Activated CD8-positive, alpha-beta T cell treated with anti-CD3 and anti-CD28 coated beads for 36 hours (primary cell): Measurements from ENCODE around the gene MRPL39. TPM values are rescaled to one million over a fixed set of nuclear protein-coding genes. Genes with fewer than 3 reads are reported as not detected.
A peak's percentile ranks its signal among the peaks of the same experiment; 100 is the strongest.

Experiments used
- ATAC-seq: fragments of 200-7000 bp; cut with Tn5 transposase; one replicate; pipeline ENCODE4 v1.10.0; 2021; ENCODE audit warnings: mild to moderate bottlenecking, moderate library complexity
- CTCF ChIA-PET: fragments of 350-600 bp; sonication (Branson Sonifier 250); formaldehyde crosslinking; loops from one replicate; lab custom pipeline; 2021; ENCODE audit warnings: antibody characterized with exemption; lab: Charles Lee
- POLR2A ChIA-PET: fragments of 350-600 bp; sonication (Branson Sonifier 250); formaldehyde crosslinking; loops from one replicate; lab custom pipeline; 2021; ENCODE audit warnings: antibody characterized with exemption; lab: Charles Lee
- DNase-seq: peaks from one replicate; pipeline ENCODE4 v3.0.0-alpha.2; 2020
- H3K27ac Mint-ChIP-seq: one replicate; pipeline ENCODE4 v1.8.0; 2021; ENCODE audit warnings: mild to moderate bottlenecking, mixed read lengths
- H3K27me3 Mint-ChIP-seq: one replicate; pipeline ENCODE4 v1.8.0; 2021; ENCODE audit warnings: mixed read lengths
- H3K36me3 Mint-ChIP-seq: one replicate; pipeline ENCODE4 v1.8.0; 2021; ENCODE audit warnings: low read depth, mixed read lengths
- H3K4me1 Mint-ChIP-seq: one replicate; pipeline ENCODE4 v1.8.0; 2021; ENCODE audit warnings: low read depth, mixed read lengths
- H3K4me3 Mint-ChIP-seq: one replicate; pipeline ENCODE4 v1.8.0; 2021; ENCODE audit warnings: mild to moderate bottlenecking, moderate library complexity, mixed read lengths
- H3K9me3 Mint-ChIP-seq: one replicate; pipeline ENCODE4 v1.8.0; 2021; ENCODE audit warnings: mixed read lengths
- CTCF ChIP-seq: fragments of 200-600 bp; IDR thresholded peaks from one replicate; pipeline ENCODE4 v1.8.0; 2022; ENCODE audit warnings: antibody characterized with exemption, mild to moderate bottlenecking
- intact Hi-C: fragments of 100-400 bp; cut with micrococcal nuclease; formaldehyde crosslinking; loops from one replicate; pipeline ENCODE4 v1.10.0; 2022
- total RNA-seq, 2 experiments: library from RNA; stranded (reverse); gene quantifications; one replicate each; pipeline ENCODE4 v1.2.3, GENCODE V29; 2021

Gene MRPL39
- total RNA-seq, 2 experiments from 2014 or later = 67.1 to 71.0 TPM

- H3K4me1 Mint-ChIP-seq = peaks cover 50% of the 10 kb centered on the region
- H3K27ac Mint-ChIP-seq = peak overlapping the region; percentile 98
- H3K36me3 Mint-ChIP-seq = peaks cover 51% of the 10 kb centered on the region
- ATAC-seq (no peak), DNase-seq (peak; percentile 26)
- H3K4me3 Mint-ChIP-seq = peak overlapping the region; percentile 83
- peaks cover 3% of the 10 kb centered on the region for H3K9me3 Mint-ChIP-seq
- POLR2A ChIA-PET = interaction anchor here (0.6 to 6.4 kb wide), 9 partner anchors 14 to 163 kb away, joined by 3 to 521 read pairs (median 76); no protein-coding TSS in a partner anchor
- CTCF ChIA-PET = interaction anchor here (0.8 to 3.6 kb wide), 5 partner anchors 10 to 140 kb away, joined by 3 to 17 read pairs (median 3); no protein-coding TSS in a partner anchor
- no peaks in the 10 kb centered on the region for H3K27me3 Mint-ChIP-seq
- no peak for TF ChIP-seq CTCF
- intact Hi-C loops = loop anchor here (2.0 kb wide), 2 partner anchors 47 to 103 kb away; no protein-coding TSS in a partner anchor
Observed at GRCh38 chr21:25560271-25560685, 47.0 kb downstream of the MRPL39 start.

- H3K27me3 Mint-ChIP-seq = no peaks in the 10 kb centered on the region
- DNase-seq (no peak), ATAC-seq (no peak)
- H3K9me3 Mint-ChIP-seq = peaks cover 3% of the 10 kb centered on the region
- ChIA-PET CTCF (interaction anchor here (0.8 to 3.6 kb wide), 6 partner anchors 9 to 140 kb away, joined by 3 to 17 read pairs (median 4); no protein-coding TSS in a partner anchor), POLR2A (interaction anchor here (0.6 to 6.4 kb wide), 11 partner anchors 7 to 163 kb away, joined by 3 to 521 read pairs (median 5); no protein-coding TSS in a partner anchor)
- intact Hi-C loops = loop anchor here (2.0 kb wide), 2 partner anchors 47 to 103 kb away; no protein-coding TSS in a partner anchor
- H3K4me1 Mint-ChIP-seq = peaks cover 56% of the 10 kb centered on the region
- peaks cover 46% of the 10 kb centered on the region for H3K36me3 Mint-ChIP-seq
- peak overlapping the region; percentile 98 for H3K27ac Mint-ChIP-seq
- peak overlapping the region; percentile 83 for H3K4me3 Mint-ChIP-seq
- TF ChIP-seq CTCF = no peak
Observed at GRCh38 chr21:25559746-25560145, 47.5 kb downstream of the MRPL39 start.

DNA sequence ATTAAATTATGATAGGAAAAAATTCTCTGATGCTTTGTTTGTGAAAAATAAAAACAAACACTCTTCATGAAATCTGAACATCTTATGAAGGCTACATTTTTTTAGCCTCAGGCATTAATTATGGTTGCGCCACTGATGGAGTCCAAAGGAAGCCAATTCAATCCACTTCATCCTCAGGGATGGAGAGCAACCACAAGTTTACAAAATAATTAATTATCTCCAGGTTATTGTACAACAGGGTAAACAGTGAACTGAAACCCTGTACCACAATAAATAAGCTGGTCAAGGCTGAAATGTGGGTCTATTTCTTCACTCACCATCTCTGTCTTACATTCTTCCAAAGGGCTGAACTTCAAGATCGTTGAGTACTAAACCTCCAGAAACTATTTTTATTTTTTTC, 49.2 kb downstream of the MRPL39 start:
- Mint-ChIP-seq H3K4me3 (no peak overlapping the region), H3K27me3 (no peaks in the 10 kb centered on the region), H3K9me3 (peaks cover 3% of the 10 kb centered on the region), H3K36me3 (peaks cover 29% of the 10 kb centered on the region), H3K27ac (no peak overlapping the region), H3K4me1 (peaks cover 61% of the 10 kb centered on the region)
- intact Hi-C loops = no loop called here
- no peak for TF ChIP-seq CTCF
- POLR2A ChIA-PET = interaction anchor here (0.7 to 1.2 kb wide), 4 partner anchors 9 to 101 kb away, joined by 3 to 4 read pairs (median 4); no protein-coding TSS in a partner anchor
- DNase-seq = no peak
- CTCF ChIA-PET = no interaction called here
- no peak for ATAC-seq

DNA sequence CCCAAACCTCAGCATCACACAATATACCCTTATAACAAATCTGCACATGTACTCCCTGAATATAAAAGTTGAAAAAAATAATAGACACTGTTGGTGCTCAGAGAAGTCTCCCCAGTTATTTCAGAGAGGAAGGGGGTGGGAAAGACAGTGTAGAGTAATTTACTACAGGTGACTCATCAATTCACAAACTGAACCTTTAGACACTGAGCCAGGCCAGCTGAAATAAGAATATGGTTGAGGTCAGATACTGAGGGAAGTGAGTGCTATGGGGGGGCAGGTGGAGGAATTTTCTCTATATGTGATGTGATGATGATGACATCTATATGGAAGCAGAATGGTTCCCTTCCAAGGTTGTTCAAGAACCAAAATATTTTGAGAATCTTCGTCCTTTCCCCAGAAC, 50.1 kb downstream of the MRPL39 start:
- POLR2A ChIA-PET = no interaction called here
- TF ChIP-seq CTCF = no peak
- Mint-ChIP-seq H3K4me1 (peaks cover 61% of the 10 kb centered on the region), H3K27me3 (no peaks in the 10 kb centered on the region), H3K9me3 (peaks cover 3% of the 10 kb centered on the region), H3K36me3 (peaks cover 20% of the 10 kb centered on the region), H3K27ac (no peak overlapping the region), H3K4me3 (no peak overlapping the region)
- ATAC-seq = no peak
- no peak for DNase-seq
- intact Hi-C loops = no loop called here
- CTCF ChIA-PET = no interaction called here

GRCh38 chr21:25556091-25556490, 51.2 kb downstream of the MRPL39 start:
- Mint-ChIP-seq H3K36me3 (peaks cover 15% of the 10 kb centered on the region), H3K4me3 (no peak overlapping the region), H3K27me3 (no peaks in the 10 kb centered on the region), H3K27ac (peak overlapping the region; percentile 40), H3K9me3 (peaks cover 3% of the 10 kb centered on the region), H3K4me1 (peaks cover 66% of the 10 kb centered on the region)
- DNase-seq (no peak), ATAC-seq (no peak)
- intact Hi-C loops = no loop called here
- no peak for TF ChIP-seq CTCF
- POLR2A ChIA-PET = interaction anchor here (0.6 to 1.0 kb wide), 3 partner anchors 15 to 159 kb away, joined by 3 read pairs; no protein-coding TSS in a partner anchor
- CTCF ChIA-PET = interaction anchor here (0.6 to 1.3 kb wide), 2 partner anchors 17 to 132 kb away, joined by 3 read pairs; no protein-coding TSS in a partner anchor
